ENCODE data around the gene INPP5E.

- TF ChIP-seq CTCF (conservative IDR thresholded peaks at IDR 0.05 in 1 of 2, IDR thresholded peaks at IDR 0.05 in 1 of 2; ENCODE audit: low read depth in 1 of 2, low read length in 2 of 2) (peak; percentile 78 to 83), EZH2 (IDR thresholded peaks at IDR 0.05; ENCODE audit: low read length, missing control alignments) (no peak)
Measured at GRCh38 chr9:136485049-136486045, 45.7 kb upstream of the INPP5E start.
